ENCODE measurements around the gene ADSL.
A peak's percentile ranks its signal among the peaks of the same experiment; 100 is the strongest.

Gene ADSL

DNA sequence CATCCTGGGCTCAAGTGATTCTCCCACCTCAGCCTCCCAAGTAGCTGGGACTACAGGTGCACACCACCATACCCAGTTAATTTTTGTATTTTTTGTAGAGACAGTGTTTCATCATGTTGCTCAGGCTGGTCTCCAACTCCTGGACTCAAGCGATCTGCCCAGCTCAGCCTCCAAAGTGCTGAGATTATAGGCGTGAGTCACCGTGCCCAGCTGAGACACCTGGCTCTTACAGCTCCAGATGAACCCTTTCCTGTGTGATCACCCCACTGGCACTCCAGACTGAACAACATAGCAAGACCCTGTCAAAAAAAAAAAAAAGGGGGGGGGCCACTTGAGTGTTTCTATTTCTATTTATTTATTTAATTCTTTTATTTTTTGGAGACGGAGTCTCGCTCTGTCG, 1.0 kb upstream of the ADSL start:
- peak; percentile 14 to 26 for DNase-seq (ENCODE audit: low read depth in 2 of 2)
- TF ChIP-seq CTCF (IDR thresholded peaks at IDR 0.05; ENCODE audit: low read depth, low read length), result no peak
- H3K4me3 ChIP-seq (replicated peaks in 1 of 2; ENCODE audit: low read depth in 2 of 2, low read length in 2 of 2), result peak overlapping the region in 1 of 2 donors; percentile 95

DNA sequence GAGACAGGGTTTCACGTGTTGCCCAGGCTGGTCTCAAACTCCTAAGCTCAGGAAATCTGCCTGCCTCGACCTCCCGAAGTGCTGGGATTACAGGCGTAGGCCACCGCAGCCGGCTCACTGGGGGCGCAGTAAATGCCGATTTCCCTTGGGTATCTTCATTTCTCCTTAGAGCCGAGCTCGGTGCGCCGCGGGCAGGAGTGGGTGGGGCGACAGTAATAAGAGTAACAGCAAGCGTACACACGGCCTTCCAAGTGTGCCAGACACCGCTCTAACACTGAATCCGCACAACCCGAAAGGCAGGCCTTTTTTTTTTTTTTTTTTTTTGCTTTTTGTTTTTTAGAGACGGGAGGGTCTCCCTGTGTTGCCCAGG, 500 bp upstream of the ADSL start:
- TF ChIP-seq CTCF (IDR thresholded peaks at IDR 0.05; ENCODE audit: low read depth, low read length), result no peak
- peak overlapping the region; percentile 78 to 95 for H3K4me3 ChIP-seq (replicated peaks in 1 of 2; ENCODE audit: low read depth in 2 of 2, low read length in 2 of 2)
- peak; percentile 39 to 49 for DNase-seq (ENCODE audit: low read depth in 2 of 2)

DNA sequence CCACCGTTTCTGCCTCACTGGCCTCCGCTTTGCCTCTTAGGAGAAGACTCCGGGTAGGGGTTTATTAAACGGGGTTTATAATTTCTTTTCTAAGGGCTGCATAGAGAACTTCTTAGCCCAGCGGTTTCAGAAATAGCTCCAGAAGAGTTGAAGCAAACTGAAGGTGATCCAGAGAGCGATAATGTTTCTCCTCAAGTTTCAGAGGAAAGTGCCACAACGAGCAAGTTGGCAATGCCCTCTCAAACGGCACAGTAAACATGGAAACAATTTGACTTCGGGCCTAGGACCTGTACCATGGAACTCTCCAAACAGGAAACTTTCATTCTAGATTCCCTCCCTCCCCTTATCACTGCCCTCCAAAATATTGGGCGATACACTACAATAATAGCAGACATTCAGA, 1.0 kb downstream of the ADSL start:
- DNase-seq (ENCODE audit: low read depth in 2 of 2), result no peak
- no peak for TF ChIP-seq CTCF (IDR thresholded peaks at IDR 0.05; ENCODE audit: low read depth, low read length)
- H3K4me3 ChIP-seq (replicated peaks in 1 of 2; ENCODE audit: low read depth in 2 of 2, low read length in 2 of 2), result peak overlapping the region; percentile 78 to 95

DNA sequence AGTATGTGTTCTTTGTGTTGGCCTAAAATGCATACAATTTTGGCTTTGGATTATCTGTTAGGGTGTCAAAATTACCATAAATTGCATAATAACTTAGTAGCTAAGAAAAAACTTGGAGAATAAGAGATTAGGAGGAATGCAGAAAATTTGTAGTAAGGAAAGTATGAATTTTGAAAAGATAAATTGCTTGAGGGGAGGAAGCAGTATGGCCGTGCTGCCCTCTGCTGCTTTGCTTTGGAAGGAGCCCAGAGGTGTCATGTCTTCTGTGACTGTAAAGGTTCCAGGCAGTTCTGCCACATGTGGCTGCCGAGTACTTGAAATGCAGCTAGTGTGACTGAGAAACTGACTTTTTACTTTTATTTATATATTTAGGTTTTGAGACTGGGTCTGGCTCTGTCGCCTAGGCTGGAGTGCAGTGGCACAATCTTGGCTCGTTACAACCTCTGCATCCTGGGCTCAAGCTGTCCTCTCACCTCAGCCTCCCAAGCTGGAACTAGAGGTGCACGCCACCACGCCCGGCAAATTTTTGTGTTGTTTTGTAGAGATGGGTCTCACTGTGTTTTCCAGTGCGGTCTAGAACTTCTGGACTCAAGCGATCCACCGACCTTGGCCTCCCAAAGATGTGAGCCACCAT, 1.8 kb downstream of the ADSL start:
- H3K4me3 ChIP-seq (replicated peaks in 1 of 2; ENCODE audit: low read depth in 2 of 2, low read length in 2 of 2), result no peak overlapping the region
- peak; percentile 85 for TF ChIP-seq CTCF (IDR thresholded peaks at IDR 0.05; ENCODE audit: low read depth, low read length)
- DNase-seq (ENCODE audit: low read depth in 2 of 2), result peak; percentile 76 to 80

GRCh38 chr22:40352763-40353162, 6.5 kb downstream of the ADSL start:
- DNase-seq (ENCODE audit: low read depth in 2 of 2), result no peak
- no peak overlapping the region for H3K4me3 ChIP-seq (replicated peaks in 1 of 2; ENCODE audit: low read depth in 2 of 2, low read length in 2 of 2)
- no peak for TF ChIP-seq CTCF (IDR thresholded peaks at IDR 0.05; ENCODE audit: low read depth, low read length)

- H3K4me3 ChIP-seq (replicated peaks in 1 of 2; ENCODE audit: low read depth in 2 of 2, low read length in 2 of 2), result no peak overlapping the region
- DNase-seq (ENCODE audit: low read depth in 2 of 2), result no peak
- no peak for TF ChIP-seq CTCF (IDR thresholded peaks at IDR 0.05; ENCODE audit: low read depth, low read length)
Measured at GRCh38 chr22:40361100-40361499, 14.8 kb downstream of the ADSL start.

GRCh38 chr22:40363059-40363458, 16.8 kb downstream of the ADSL start:
- DNase-seq (ENCODE audit: low read depth in 2 of 2), result peak in 1 of 2 donors; percentile 22
- no peak overlapping the region for H3K4me3 ChIP-seq (replicated peaks in 1 of 2; ENCODE audit: low read depth in 2 of 2, low read length in 2 of 2)
- TF ChIP-seq CTCF (IDR thresholded peaks at IDR 0.05; ENCODE audit: low read depth, low read length), result no peak
